PC-3 (cell line): Measurements from ENCODE around the gene LGALS9. TPM values are rescaled to one million over a fixed set of nuclear protein-coding genes. Genes with fewer than 3 reads are reported as not detected.

Experiments
- ATAC-seq: fragments of 200-7000 bp; cut with Tn5 transposase; 2 replicates; pipeline ENCODE4 v1.9.1; 2020; ENCODE audit warnings: mild to moderate bottlenecking, moderate library complexity
- BruUV-seq: library from RNA; stranded (reverse); fragments of 400-500 nt; replicated peaks from 2 replicates; lab custom pipeline; 2021; lab: Mats Ljungman, UMichigan
- CTCF ChIA-PET: fragments of 300-600 bp; sonication (Branson Sonifier 250); formaldehyde crosslinking; loops from one replicate; lab custom pipeline; 2022; ENCODE audit warnings: antibody characterized with exemption; lab: Charles Lee
- POLR2A ChIA-PET: fragments of 300-600 bp; sonication (Branson Sonifier 250); formaldehyde crosslinking; loops from one replicate; lab custom pipeline; 2022; ENCODE audit warnings: antibody characterized with exemption; ENCODE audit not compliant: unreplicated experiment; lab: Charles Lee
- DNase-seq: peaks from one replicate; pipeline ENCODE4 v3.0.0-alpha.2; 2015
- H2AFZ ChIP-seq: fragments of 300-600 bp; sonication (generic); 2 replicates; pipeline ENCODE4 v1.6.0; 2016; ENCODE audit warnings: antibody characterized with exemption, low read length
- H3F3A ChIP-seq: fragments of 300-600 bp; sonication (generic); one replicate; pipeline ENCODE4 v1.6.0; 2017; ENCODE audit warnings: antibody characterized with exemption, low read length, control low read depth, mild to moderate bottlenecking; ENCODE audit not compliant: unreplicated experiment
- H3K27ac ChIP-seq: fragments of 300-600 bp; sonication (generic); 2 replicates; pipeline ENCODE4 v1.5.1; 2016; ENCODE audit warnings: mild to moderate bottlenecking, low read length
- H3K27me3 ChIP-seq: fragments of 300-600 bp; sonication (generic); 2 replicates; pipeline ENCODE4 v1.6.1; 2016; ENCODE audit warnings: low read length, mixed read lengths
- H3K36me3 ChIP-seq: fragments of 300-600 bp; sonication (generic); 2 replicates; pipeline ENCODE4 v1.6.1; 2016; ENCODE audit warnings: low read depth, mixed run types, low read length, mixed read lengths
- H3K4me1 ChIP-seq: fragments of 300-600 bp; sonication (generic); 2 replicates; pipeline ENCODE4 v1.5.1; 2016; ENCODE audit warnings: low read length; ENCODE audit not compliant: insufficient read depth
- H3K4me2 ChIP-seq: fragments of 300-600 bp; sonication (generic); 2 replicates; pipeline ENCODE4 v1.6.0; 2016; ENCODE audit warnings: low read length
- H3K4me3 ChIP-seq: fragments of 300-600 bp; sonication (generic); 2 replicates; pipeline ENCODE4 v1.5.1; 2016; ENCODE audit warnings: mild to moderate bottlenecking, low read length, mixed read lengths
- H3K79me2 ChIP-seq: fragments of 300-600 bp; sonication (generic); 2 replicates; pipeline ENCODE4 v1.6.1; 2017; ENCODE audit warnings: low read length, mixed read lengths
- H3K9ac ChIP-seq: fragments of 300-600 bp; sonication (generic); 2 replicates; pipeline ENCODE4 v1.6.0; 2016; ENCODE audit warnings: mild to moderate bottlenecking, low read length
- H3K9me2 ChIP-seq: fragments of 300-600 bp; sonication (generic); replicated peaks from 2 replicates; pipeline ENCODE4 v1.6.1; 2016; ENCODE audit warnings: mixed run types, low read length, mixed read lengths
- H3K9me3 ChIP-seq: fragments of 300-600 bp; sonication (generic); 2 replicates; pipeline ENCODE4 v1.6.1; 2016; ENCODE audit warnings: low read length, mixed read lengths
- H4K20me1 ChIP-seq: fragments of 300-600 bp; sonication (generic); 2 replicates; pipeline ENCODE4 v1.6.1; 2016; ENCODE audit warnings: low read length, mixed read lengths
- CTCF ChIP-seq: fragments of 300-600 bp; sonication (generic); conservative IDR thresholded peaks from 2 replicates; pipeline ENCODE4 v1.5.1; 2017; ENCODE audit warnings: antibody characterized with exemption, low read depth, mild to moderate bottlenecking, low read length
- EZH2 ChIP-seq: fragments of 300-600 bp; sonication (generic); IDR thresholded peaks from one replicate; pipeline ENCODE4 v1.6.1; 2017; ENCODE audit warnings: antibody characterized with exemption, mild to moderate bottlenecking, low read length; ENCODE audit not compliant: unreplicated experiment
- EZH2phosphoT487 ChIP-seq: fragments of 300-600 bp; sonication (generic); IDR thresholded peaks from 2 replicates; pipeline ENCODE4 v1.6.1; 2018; ENCODE audit warnings: mild to moderate bottlenecking, antibody characterized with exemption, low read length, borderline replicate concordance
- intact Hi-C: fragments of 100-400 bp; cut with micrococcal nuclease; formaldehyde crosslinking; loops from 2 replicates; pipeline ENCODE4 v1.9.0; 2023
- total RNA-seq: library from RNA; depleted of rRNA; stranded (reverse); fragments of >200 nt; gene quantifications from 2 replicates; pipeline ENCODE4 v1.2.3, GENCODE V29; 2014

LGALS9 gene
- total RNA-seq, 1 experiment from 2014 or later, result 1.1 TPM

GRCh38 chr17:27601069-27601974 lies 29.7 kb upstream of the LGALS9 start:
- peak overlapping the region; percentile 62 for H3K4me2 ChIP-seq
- H3K79me2 ChIP-seq, result no peaks in the 10 kb centered on the region
- no peaks in the 10 kb centered on the region for H3K36me3 ChIP-seq
- CTCF ChIA-PET, result interaction anchor here (0.6 to 0.9 kb wide), 3 partner anchors 41 to 290 kb away, joined by 3 read pairs; no protein-coding TSS in a partner anchor
- H3K27ac ChIP-seq, result peak overlapping the region; percentile 68
- ATAC-seq (peak; percentile 80), DNase-seq (peak; percentile 85)
- no peak overlapping the region for H3K9ac ChIP-seq
- TF ChIP-seq EZH2phosphoT487, result no peak
- TF ChIP-seq CTCF, result peak; percentile 89
- no peak for TF ChIP-seq EZH2
- H3F3A ChIP-seq, result peaks cover 4% of the 10 kb centered on the region
- H2AFZ ChIP-seq, result no peak overlapping the region
- BruUV-seq, result no TSS peak
- H3K27me3 ChIP-seq, result no peaks in the 10 kb centered on the region
- intact Hi-C loops, result loop anchor here (1.0 to 2.0 kb wide), 3 partner anchors 107 to 365 kb away; no protein-coding TSS in a partner anchor
- H3K9me3 ChIP-seq, result no peaks in the 10 kb centered on the region
- POLR2A ChIA-PET, result interaction anchor here (0.7 kb wide), 1 partner anchor 140 kb away, joined by 3 read pairs; no protein-coding TSS in a partner anchor
- 0 out of 2 replicates have a peak overlapping the region, but pooled peaks have one; percentile 11 for H3K4me3 ChIP-seq
- H3K9me2 ChIP-seq, result no peaks in the 10 kb centered on the region
- 0 out of 2 replicates have a peak, but pooled peaks cover 4% of the 10 kb centered on the region for H4K20me1 ChIP-seq
- H3K4me1 ChIP-seq, result peaks cover 29% of the 10 kb centered on the region

DNA sequence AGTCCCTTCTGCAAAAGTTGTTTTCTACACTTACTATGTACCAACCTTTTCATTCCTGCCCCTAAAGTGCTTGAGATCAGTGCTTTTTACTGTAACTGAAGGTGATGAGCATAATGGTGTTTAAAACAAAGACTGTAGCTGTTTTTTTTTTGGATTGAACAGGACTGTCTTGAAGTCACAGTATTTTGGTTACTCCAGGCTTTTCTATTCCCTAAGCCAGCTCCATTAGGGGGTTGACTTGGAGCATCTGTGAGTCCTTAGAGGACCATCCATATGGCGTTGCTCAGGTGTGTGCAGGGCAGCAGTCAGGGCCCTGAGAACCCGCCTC lies 29.0 kb upstream of the LGALS9 start:
- Histone ChIP-seq H3F3A (peaks cover 4% of the 10 kb centered on the region), H3K36me3 (no peaks in the 10 kb centered on the region), H3K9me3 (no peaks in the 10 kb centered on the region), H3K9me2 (no peaks in the 10 kb centered on the region), H3K9ac (no peak overlapping the region), H3K27me3 (no peaks in the 10 kb centered on the region), H3K4me3 (no peak overlapping the region), H3K4me1 (peaks cover 29% of the 10 kb centered on the region), H3K79me2 (no peaks in the 10 kb centered on the region), H2AFZ (no peak overlapping the region), H3K27ac (no peak overlapping the region), H4K20me1 (0 out of 2 replicates have a peak, but pooled peaks cover 4% of the 10 kb centered on the region), H3K4me2 (no peak overlapping the region)
- BruUV-seq, result no TSS peak
- TF ChIP-seq EZH2phosphoT487, result no peak
- TF ChIP-seq EZH2, result no peak
- TF ChIP-seq CTCF, result no peak
- ChIA-PET CTCF (interaction anchor here (0.6 to 0.9 kb wide), 2 partner anchors 218 to 290 kb away, joined by 3 read pairs; no protein-coding TSS in a partner anchor), POLR2A (no interaction called here)
- intact Hi-C loops, result loop anchor here (1.0 to 2.0 kb wide), 4 partner anchors 49 to 365 kb away; no protein-coding TSS in a partner anchor
- ATAC-seq, result no peak
- DNase-seq, result no peak
